Measurements from ENCODE around the gene SH2D4B.

The SH2D4B gene

GRCh38 chr10:80498078-80498832 is 39.4 kb upstream of the SH2D4B start:
- no peak overlapping the region for H3K9ac ChIP-seq

GRCh38 chr10:80498833-80499741 is 38.6 kb upstream of the SH2D4B start:
- no peaks in the 10 kb centered on the region for H3K36me3 ChIP-seq (ENCODE audit: control insufficient read depth, insufficient read depth, low read length)
- H3K4me1 ChIP-seq: peaks cover 51% of the 10 kb centered on the region
- no peak overlapping the region for H3K4me3 ChIP-seq (ENCODE audit: low read depth, low read length)

More at GRCh38 chr10:80498078-80498832, 39.4 kb upstream of the SH2D4B start:
- Histone ChIP-seq H2AFZ (peak overlapping the region; percentile 51), H3K4me3 (ENCODE audit: low read depth, low read length) (no peak overlapping the region), H3K27me3 (ENCODE audit: control insufficient read depth, insufficient read depth, low read length) (no peaks in the 10 kb centered on the region), H3K36me3 (ENCODE audit: control insufficient read depth, insufficient read depth, low read length) (no peaks in the 10 kb centered on the region), H3K27ac (peak overlapping the region; percentile 85), H3K4me2 (ENCODE audit: low read length) (peak overlapping the region; percentile 1), H3K9me3 (ENCODE audit: control insufficient read depth, low read length) (no peaks in the 10 kb centered on the region), H3K4me1 (peaks cover 47% of the 10 kb centered on the region), H3K79me2 (peaks cover 44% of the 10 kb centered on the region)
- TF ChIP-seq CTCF (IDR thresholded peaks at IDR 0.05): no peak

GRCh38 chr10:80500572-80501380 is 36.9 kb upstream of the SH2D4B start:
- Histone ChIP-seq H3K79me2 (peaks cover 39% of the 10 kb centered on the region), H3K4me2 (ENCODE audit: low read length) (peak overlapping the region; percentile 20), H3K36me3 (ENCODE audit: control insufficient read depth, insufficient read depth, low read length) (no peaks in the 10 kb centered on the region), H3K4me3 (ENCODE audit: low read depth, low read length) (no peak overlapping the region), H3K9me3 (ENCODE audit: control insufficient read depth, low read length) (no peaks in the 10 kb centered on the region), H3K9ac (no peak overlapping the region), H3K4me1 (peaks cover 62% of the 10 kb centered on the region), H3K27me3 (ENCODE audit: control insufficient read depth, insufficient read depth, low read length) (no peaks in the 10 kb centered on the region), H3K27ac (peak overlapping the region; percentile 85), H2AFZ (no peak overlapping the region)
- TF ChIP-seq CTCF (IDR thresholded peaks at IDR 0.05): no peak

More at GRCh38 chr10:80498833-80499741, 38.6 kb upstream of the SH2D4B start:
- Histone ChIP-seq H3K27me3 (ENCODE audit: control insufficient read depth, insufficient read depth, low read length) (no peaks in the 10 kb centered on the region), H3K9me3 (ENCODE audit: control insufficient read depth, low read length) (no peaks in the 10 kb centered on the region), H2AFZ (peak overlapping the region; percentile 51), H3K4me2 (ENCODE audit: low read length) (peak overlapping the region; percentile 16), H3K9ac (no peak overlapping the region), H3K79me2 (peaks cover 46% of the 10 kb centered on the region), H3K27ac (peak overlapping the region; percentile 85)
- peak; percentile 15 for TF ChIP-seq CTCF (IDR thresholded peaks at IDR 0.05)

GRCh38 chr10:80501381-80501912 is 36.3 kb upstream of the SH2D4B start:
- H2AFZ ChIP-seq: no peak overlapping the region
- no peak overlapping the region for H3K4me3 ChIP-seq (ENCODE audit: low read depth, low read length)
- no peaks in the 10 kb centered on the region for H3K36me3 ChIP-seq (ENCODE audit: control insufficient read depth, insufficient read depth, low read length)
- no peaks in the 10 kb centered on the region for H3K27me3 ChIP-seq (ENCODE audit: control insufficient read depth, insufficient read depth, low read length)
- H3K27ac ChIP-seq: peak overlapping the region; percentile 33
- H3K9me3 ChIP-seq (ENCODE audit: control insufficient read depth, low read length): no peaks in the 10 kb centered on the region
- no peak overlapping the region for H3K4me2 ChIP-seq (ENCODE audit: low read length)
- TF ChIP-seq CTCF (IDR thresholded peaks at IDR 0.05): no peak
- H3K79me2 ChIP-seq: peaks cover 35% of the 10 kb centered on the region
- H3K4me1 ChIP-seq: peaks cover 62% of the 10 kb centered on the region
- H3K9ac ChIP-seq: no peak overlapping the region
